HG02943 (cell line): Measurements from ENCODE around the gene MT1B.

Source experiments
- ATAC-seq: cut with Tn5 transposase; IDR thresholded peaks from one replicate; pipeline ENCODE4 v1.9.1; 2021; ENCODE audit warnings: mild to moderate bottlenecking, low read depth, moderate library complexity; ENCODE audit not compliant: unreplicated experiment

MT1B gene

GRCh38 chr16:56651586-56651985 lies at the start of gene MT1B:
Gene MT1B (plus strand): TSS chr16:56651886. CDS start chr16:56651954, 68 bp downstream.
- no peak for ATAC-seq

- no peak for ATAC-seq
These were observed 48.1 kb upstream of the MT1B start for GRCh38 chr16:56603589-56603988.

- no peak for ATAC-seq
These were observed 46.7 kb upstream of the MT1B start for GRCh38 chr16:56604966-56605365.

GRCh38 chr16:56605475-56605874 lies 46.2 kb upstream of the MT1B start:
- ATAC-seq: no peak

GRCh38 chr16:56606071-56606475 lies 45.6 kb upstream of the MT1B start:
- ATAC-seq: no peak

GRCh38 chr16:56606476-56607108 lies 45.1 kb upstream of the MT1B start:
- ATAC-seq: no peak

- ATAC-seq: no peak
These were observed 44.5 kb upstream of the MT1B start for GRCh38 chr16:56607109-56607618.

- ATAC-seq: no peak
These were observed 44.0 kb upstream of the MT1B start for GRCh38 chr16:56607675-56608042.

GRCh38 chr16:56608043-56608875 lies 43.4 kb upstream of the MT1B start, which contains the start of gene MT2A:
Gene MT2A (plus strand): TSS chr16:56608584. CDS start chr16:56608656, 72 bp downstream.
- peak; percentile 84 for ATAC-seq

- peak; percentile 11 for ATAC-seq
These were observed 42.7 kb upstream of the MT1B start for GRCh38 chr16:56608876-56609462.

GRCh38 chr16:56609463-56609921 lies 42.2 kb upstream of the MT1B start:
- peak; percentile 51 for ATAC-seq

GRCh38 chr16:56610017-56610608 lies 41.6 kb upstream of the MT1B start:
- no peak for ATAC-seq

GRCh38 chr16:56610609-56611111 lies 41.0 kb upstream of the MT1B start:
- ATAC-seq: no peak

- no peak for ATAC-seq
These were observed 40.3 kb upstream of the MT1B start for GRCh38 chr16:56611281-56611833.

- ATAC-seq: no peak
These were observed 38.0 kb upstream of the MT1B start for GRCh38 chr16:56613706-56614105.

GRCh38 chr16:56614549-56614991 lies 37.1 kb upstream of the MT1B start:
- no peak for ATAC-seq

GRCh38 chr16:56615353-56615752 lies 36.3 kb upstream of the MT1B start:
- ATAC-seq: no peak

GRCh38 chr16:56616608-56617211 lies 35.0 kb upstream of the MT1B start:
- no peak for ATAC-seq

GRCh38 chr16:56617212-56618085 lies 34.2 kb upstream of the MT1B start:
- ATAC-seq: no peak
